NT2/D1 (cell line): ENCODE data around the gene KDM8.

ENCODE experiments used
- DNase-seq: peaks from one replicate; pipeline ENCODE4 v3.0.0-alpha.2; 2011; ENCODE audit warnings: low read depth, low spot score
- H3K27me3 ChIP-seq: 2 replicates; pipeline ENCODE4 v1.6.0; 2011; ENCODE audit warnings: mild to moderate bottlenecking; ENCODE audit not compliant: insufficient read length, insufficient read depth
- H3K36me3 ChIP-seq: 2 replicates; pipeline ENCODE4 v1.6.1; 2011; ENCODE audit warnings: mild to moderate bottlenecking, low read length, mixed read lengths; ENCODE audit not compliant: insufficient read depth, insufficient read length
- H3K4me1 ChIP-seq: 2 replicates; pipeline ENCODE4 v1.5.1; 2011; ENCODE audit not compliant: insufficient read depth, insufficient read length
- H3K4me3 ChIP-seq: 2 replicates; pipeline ENCODE4 v1.5.1; 2011; ENCODE audit warnings: low read depth; ENCODE audit not compliant: insufficient read length
- H3K9ac ChIP-seq: 2 replicates; pipeline ENCODE4 v1.6.0; 2011; ENCODE audit warnings: low read depth; ENCODE audit not compliant: insufficient read length
- H3K9me3 ChIP-seq: 2 replicates; pipeline ENCODE4 v1.5.1; 2011; ENCODE audit warnings: mild to moderate bottlenecking, low read length; ENCODE audit not compliant: insufficient read depth
- SUZ12 ChIP-seq: IDR thresholded peaks from 2 replicates; pipeline ENCODE4 v1.6.1; 2011; ENCODE audit not compliant: insufficient read length, insufficient read depth; ENCODE audit errors: extremely low read depth
- YY1 ChIP-seq: IDR thresholded peaks from 2 replicates; pipeline ENCODE4 v1.6.1; 2011; ENCODE audit not compliant: insufficient read length, insufficient read depth
- ZNF274 ChIP-seq: IDR thresholded peaks from 2 replicates; pipeline ENCODE4 v1.6.1; 2011; ENCODE audit warnings: mild to moderate bottlenecking, low read depth, low read length

Gene KDM8

GRCh38 chr16:27237219-27238015 is 34.1 kb downstream of the KDM8 start:
- Histone ChIP-seq H3K4me3 (no peak overlapping the region), H3K4me1 (peaks cover 11% of the 10 kb centered on the region)
- no peak for DNase-seq

GRCh38 chr16:27238016-27238587 is 34.8 kb downstream of the KDM8 start:
- TF ChIP-seq YY1 (no peak), ZNF274 (no peak), SUZ12 (no peak)
- H3K4me3 ChIP-seq, result no peak overlapping the region
- H3K4me1 ChIP-seq, result peaks cover 12% of the 10 kb centered on the region
- no peaks in the 10 kb centered on the region for H3K9me3 ChIP-seq
- no peak for DNase-seq
- peak overlapping the region; percentile 26 for H3K9ac ChIP-seq
- H3K27me3 ChIP-seq, result no peaks in the 10 kb centered on the region
- peaks cover 29% of the 10 kb centered on the region for H3K36me3 ChIP-seq

More at GRCh38 chr16:27237219-27238015, 34.1 kb downstream of the KDM8 start:
- Histone ChIP-seq H3K9me3 (no peaks in the 10 kb centered on the region), H3K27me3 (no peaks in the 10 kb centered on the region), H3K36me3 (peaks cover 36% of the 10 kb centered on the region), H3K9ac (no peak overlapping the region)
- no peak for TF ChIP-seq YY1
- no peak for TF ChIP-seq ZNF274
- no peak for TF ChIP-seq SUZ12

- H3K36me3 ChIP-seq, result peaks cover 24% of the 10 kb centered on the region
These were observed 35.3 kb downstream of the KDM8 start for GRCh38 chr16:27238591-27238990.

GRCh38 chr16:27239026-27239425 is 35.7 kb downstream of the KDM8 start:
- no peak overlapping the region for H3K4me3 ChIP-seq
- no peaks in the 10 kb centered on the region for H3K27me3 ChIP-seq
- no peak for DNase-seq
- peaks cover 12% of the 10 kb centered on the region for H3K4me1 ChIP-seq
- no peak overlapping the region for H3K9ac ChIP-seq
- H3K9me3 ChIP-seq, result no peaks in the 10 kb centered on the region
- peaks cover 20% of the 10 kb centered on the region for H3K36me3 ChIP-seq
- TF ChIP-seq SUZ12 (no peak), ZNF274 (no peak), YY1 (no peak)

More at GRCh38 chr16:27238591-27238990, 35.3 kb downstream of the KDM8 start:
- no peak for DNase-seq
- Histone ChIP-seq H3K4me1 (peaks cover 12% of the 10 kb centered on the region), H3K9me3 (no peaks in the 10 kb centered on the region), H3K9ac (no peak overlapping the region), H3K27me3 (no peaks in the 10 kb centered on the region), H3K4me3 (no peak overlapping the region)
- TF ChIP-seq SUZ12, result no peak
- no peak for TF ChIP-seq ZNF274
- no peak for TF ChIP-seq YY1

DNA sequence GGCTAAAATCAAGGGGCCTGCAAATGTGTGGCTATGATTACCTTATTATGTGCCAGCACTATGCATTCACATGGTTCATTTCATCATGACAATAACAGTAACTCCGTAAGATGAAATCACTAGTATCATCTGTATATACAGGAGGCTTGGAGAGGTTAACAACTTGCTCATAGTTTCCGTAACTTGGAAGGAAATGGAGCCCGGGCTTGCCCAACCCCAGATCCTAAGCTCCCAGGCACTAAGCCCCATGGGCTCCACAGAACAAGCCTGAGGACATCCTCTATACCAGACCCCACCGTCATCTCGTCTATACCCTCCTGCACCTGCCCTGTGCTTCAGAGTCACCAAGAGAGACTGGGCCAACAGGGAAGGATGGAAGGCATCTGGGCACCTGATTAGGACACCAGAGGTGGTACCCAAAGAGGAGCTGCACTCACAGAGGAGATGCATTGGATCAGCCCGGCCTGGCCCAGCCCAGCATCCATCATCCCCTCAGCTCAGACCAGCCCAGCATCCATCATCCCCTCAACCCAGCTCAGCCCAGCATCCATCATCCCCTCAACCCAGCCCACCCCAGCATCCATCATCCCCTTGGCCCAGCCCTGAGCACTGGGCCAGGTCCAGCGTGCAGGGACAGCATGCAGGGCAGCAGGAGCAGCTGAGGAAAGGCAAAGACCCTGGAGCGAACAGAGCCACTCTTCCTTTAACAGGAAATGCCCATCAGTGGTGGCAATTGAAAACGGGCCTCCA is 36.8 kb downstream of the KDM8 start:
- TF ChIP-seq YY1, result no peak
- no peak for TF ChIP-seq ZNF274
- no peak for TF ChIP-seq SUZ12
- H3K4me3 ChIP-seq, result no peak overlapping the region
- no peak overlapping the region for H3K9ac ChIP-seq
- no peak for DNase-seq
- peaks cover 12% of the 10 kb centered on the region for H3K4me1 ChIP-seq
- peaks cover 16% of the 10 kb centered on the region for H3K36me3 ChIP-seq
- no peaks in the 10 kb centered on the region for H3K9me3 ChIP-seq
- H3K27me3 ChIP-seq, result no peaks in the 10 kb centered on the region

- DNase-seq, result no peak
- no peak for TF ChIP-seq YY1
- TF ChIP-seq ZNF274, result no peak
- TF ChIP-seq SUZ12, result no peak
- peaks cover 12% of the 10 kb centered on the region for H3K4me1 ChIP-seq
These were observed 37.7 kb downstream of the KDM8 start for GRCh38 chr16:27240948-27241531.

DNA sequence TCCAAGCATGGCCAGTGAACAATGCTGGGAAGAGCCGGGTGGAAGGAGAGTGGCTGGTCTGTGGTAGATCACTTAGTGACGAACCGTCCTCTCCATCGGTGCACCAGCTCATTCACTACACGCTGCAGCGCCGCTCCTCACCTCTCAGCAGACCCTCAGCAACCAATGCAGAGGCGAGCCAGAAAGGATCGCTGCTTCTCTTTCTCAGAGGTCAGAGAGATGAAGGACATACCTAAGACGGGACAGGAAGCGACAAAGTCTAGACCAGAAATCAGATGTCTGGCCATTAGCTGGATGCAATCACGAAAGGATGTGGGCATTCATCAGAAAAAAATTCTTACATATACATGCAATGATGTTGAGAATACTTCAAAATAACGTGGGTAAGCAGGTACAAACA is 38.3 kb downstream of the KDM8 start:
- Histone ChIP-seq H3K9me3 (no peaks in the 10 kb centered on the region), H3K4me1 (peaks cover 12% of the 10 kb centered on the region), H3K4me3 (no peak overlapping the region), H3K36me3 (peaks cover 24% of the 10 kb centered on the region), H3K27me3 (no peaks in the 10 kb centered on the region), H3K9ac (no peak overlapping the region)
- no peak for TF ChIP-seq ZNF274
- no peak for TF ChIP-seq YY1
- no peak for TF ChIP-seq SUZ12
- DNase-seq, result no peak

More at GRCh38 chr16:27240948-27241531, 37.7 kb downstream of the KDM8 start:
- H3K36me3 ChIP-seq, result peaks cover 24% of the 10 kb centered on the region
- H3K9me3 ChIP-seq, result no peaks in the 10 kb centered on the region
- H3K9ac ChIP-seq, result no peak overlapping the region
- no peaks in the 10 kb centered on the region for H3K27me3 ChIP-seq
- H3K4me3 ChIP-seq, result no peak overlapping the region
